ENCODE results near the gene XRN2.
"Not testable (repeated sequence)": the region's sequence is repeated elsewhere in the genome, so short reads cannot be mapped to it uniquely, and the experiment has no call there.

XRN2 gene

GRCh38 chr20:21352703-21353102, 49.6 kb downstream of the XRN2 start:
- peaks cover 5% of the 10 kb centered on the region for H3K4me1 ChIP-seq (ENCODE audit: control insufficient read depth, insufficient read depth, low read length, poor library complexity, severe bottlenecking)
- peaks cover 41% of the 10 kb centered on the region for H3K36me3 ChIP-seq (ENCODE audit: control insufficient read depth, insufficient read depth, low read length)
- no peak overlapping the region for H3K27ac ChIP-seq (ENCODE audit: low read depth, low read length, severe bottlenecking)
- H3K9me3 ChIP-seq (ENCODE audit: control insufficient read depth, low read length) = no peaks in the 10 kb centered on the region
- no peak overlapping the region for H3K4me3 ChIP-seq (ENCODE audit: extremely low read depth, insufficient read depth, low read length, poor library complexity, severe bottlenecking)

GRCh38 chr20:21353236-21353635, 50.1 kb downstream of the XRN2 start:
- peaks cover 41% of the 10 kb centered on the region for H3K36me3 ChIP-seq (ENCODE audit: control insufficient read depth, insufficient read depth, low read length)
- no peak overlapping the region for H3K4me3 ChIP-seq (ENCODE audit: extremely low read depth, insufficient read depth, low read length, poor library complexity, severe bottlenecking)
- no CpG with 5 or more reads among the region's 1 CpG for WGBS, 2 experiments (ENCODE audit: insufficient coverage in 2 of 2)
- H3K4me1 ChIP-seq (ENCODE audit: control insufficient read depth, insufficient read depth, low read length, poor library complexity, severe bottlenecking) = peaks cover 5% of the 10 kb centered on the region
- no peak overlapping the region for H3K27ac ChIP-seq (ENCODE audit: low read depth, low read length, severe bottlenecking)
- H3K9me3 ChIP-seq (ENCODE audit: control insufficient read depth, low read length) = no peaks in the 10 kb centered on the region

GRCh38 chr20:21355981-21356380, 52.9 kb downstream of the XRN2 start:
- Histone ChIP-seq H3K4me3 (ENCODE audit: extremely low read depth, insufficient read depth, low read length, poor library complexity, severe bottlenecking) (no peak overlapping the region), H3K36me3 (ENCODE audit: control insufficient read depth, insufficient read depth, low read length) (peaks cover 47% of the 10 kb centered on the region), H3K9me3 (ENCODE audit: control insufficient read depth, low read length) (no peaks in the 10 kb centered on the region), H3K4me1 (ENCODE audit: control insufficient read depth, insufficient read depth, low read length, poor library complexity, severe bottlenecking) (peaks cover 5% of the 10 kb centered on the region), H3K27ac (ENCODE audit: low read depth, low read length, severe bottlenecking) (no peak overlapping the region)
- WGBS, 2 experiments (ENCODE audit: insufficient coverage in 2 of 2) = no CpG with 5 or more reads among the region's 1 CpG

GRCh38 chr20:21356386-21356785, 53.3 kb downstream of the XRN2 start:
- Histone ChIP-seq H3K36me3 (ENCODE audit: control insufficient read depth, insufficient read depth, low read length) (peaks cover 48% of the 10 kb centered on the region), H3K4me3 (ENCODE audit: extremely low read depth, insufficient read depth, low read length, poor library complexity, severe bottlenecking) (no peak overlapping the region), H3K4me1 (ENCODE audit: control insufficient read depth, insufficient read depth, low read length, poor library complexity, severe bottlenecking) (peaks cover 5% of the 10 kb centered on the region), H3K27ac (ENCODE audit: low read depth, low read length, severe bottlenecking) (no peak overlapping the region), H3K9me3 (ENCODE audit: control insufficient read depth, low read length) (no peaks in the 10 kb centered on the region)

- Histone ChIP-seq H3K4me3 (ENCODE audit: extremely low read depth, insufficient read depth, low read length, poor library complexity, severe bottlenecking) (no peak overlapping the region), H3K27ac (ENCODE audit: low read depth, low read length, severe bottlenecking) (no peak overlapping the region), H3K36me3 (ENCODE audit: control insufficient read depth, insufficient read depth, low read length) (peaks cover 52% of the 10 kb centered on the region), H3K4me1 (ENCODE audit: control insufficient read depth, insufficient read depth, low read length, poor library complexity, severe bottlenecking) (no peaks in the 10 kb centered on the region), H3K9me3 (ENCODE audit: control insufficient read depth, low read length) (no peaks in the 10 kb centered on the region)
- 100% methylated on average over 1 of the region's 1 CpG; no CpG with 5 or more reads in 1 of the 2 experiments for WGBS, 2 experiments (ENCODE audit: insufficient coverage in 2 of 2)
Measured at GRCh38 chr20:21357844-21358243, 54.7 kb downstream of the XRN2 start.

GRCh38 chr20:21358737-21359136, 55.6 kb downstream of the XRN2 start:
- Histone ChIP-seq H3K4me1 (ENCODE audit: control insufficient read depth, insufficient read depth, low read length, poor library complexity, severe bottlenecking) (no peaks in the 10 kb centered on the region), H3K36me3 (ENCODE audit: control insufficient read depth, insufficient read depth, low read length) (peaks cover 58% of the 10 kb centered on the region), H3K4me3 (ENCODE audit: extremely low read depth, insufficient read depth, low read length, poor library complexity, severe bottlenecking) (no peak overlapping the region), H3K9me3 (ENCODE audit: control insufficient read depth, low read length) (no peaks in the 10 kb centered on the region), H3K27ac (ENCODE audit: low read depth, low read length, severe bottlenecking) (no peak overlapping the region)
- WGBS, 2 experiments (ENCODE audit: insufficient coverage in 2 of 2) = 100% methylated on average over 2 of the region's 5 CpGs

- Histone ChIP-seq H3K36me3 (ENCODE audit: control insufficient read depth, insufficient read depth, low read length) (peaks cover 73% of the 10 kb centered on the region), H3K27ac (ENCODE audit: low read depth, low read length, severe bottlenecking) (no peak overlapping the region), H3K4me3 (ENCODE audit: extremely low read depth, insufficient read depth, low read length, poor library complexity, severe bottlenecking) (no peak overlapping the region), H3K9me3 (ENCODE audit: control insufficient read depth, low read length) (no peaks in the 10 kb centered on the region), H3K4me1 (ENCODE audit: control insufficient read depth, insufficient read depth, low read length, poor library complexity, severe bottlenecking) (no peaks in the 10 kb centered on the region)
- no CpG with 5 or more reads among the region's 1 CpG for WGBS, 2 experiments (ENCODE audit: insufficient coverage in 2 of 2)
Measured at GRCh38 chr20:21360705-21361104, 57.6 kb downstream of the XRN2 start.

- Histone ChIP-seq H3K4me3 (ENCODE audit: extremely low read depth, insufficient read depth, low read length, poor library complexity, severe bottlenecking) (no peak overlapping the region), H3K27ac (ENCODE audit: low read depth, low read length, severe bottlenecking) (no peak overlapping the region), H3K9me3 (ENCODE audit: control insufficient read depth, low read length) (no peaks in the 10 kb centered on the region), H3K36me3 (ENCODE audit: control insufficient read depth, insufficient read depth, low read length) (peaks cover 75% of the 10 kb centered on the region), H3K4me1 (ENCODE audit: control insufficient read depth, insufficient read depth, low read length, poor library complexity, severe bottlenecking) (no peaks in the 10 kb centered on the region)
- 80 to 100% methylated on average over 1 to 2 of the region's 2 CpGs for WGBS, 2 experiments (ENCODE audit: insufficient coverage in 2 of 2)
Measured at GRCh38 chr20:21361266-21361665, 58.1 kb downstream of the XRN2 start.

GRCh38 chr20:21364413-21364812, 61.3 kb downstream of the XRN2 start:
- Histone ChIP-seq H3K4me1 (ENCODE audit: control insufficient read depth, insufficient read depth, low read length, poor library complexity, severe bottlenecking) (no peaks in the 10 kb centered on the region), H3K27ac (ENCODE audit: low read depth, low read length, severe bottlenecking) (no peak overlapping the region), H3K9me3 (ENCODE audit: control insufficient read depth, low read length) (no peaks in the 10 kb centered on the region), H3K4me3 (ENCODE audit: extremely low read depth, insufficient read depth, low read length, poor library complexity, severe bottlenecking) (no peak overlapping the region), H3K36me3 (ENCODE audit: control insufficient read depth, insufficient read depth, low read length) (peaks cover 65% of the 10 kb centered on the region)
- WGBS, 2 experiments (ENCODE audit: insufficient coverage in 2 of 2) = 100% methylated on average over 3 of the region's 6 CpGs; no CpG with 5 or more reads in 1 of the 2 experiments

GRCh38 chr20:21365771-21366170, 62.6 kb downstream of the XRN2 start:
- no peak overlapping the region for H3K27ac ChIP-seq (ENCODE audit: low read depth, low read length, severe bottlenecking)
- H3K4me1 ChIP-seq (ENCODE audit: control insufficient read depth, insufficient read depth, low read length, poor library complexity, severe bottlenecking) = no peaks in the 10 kb centered on the region
- no peaks in the 10 kb centered on the region for H3K9me3 ChIP-seq (ENCODE audit: control insufficient read depth, low read length)
- H3K36me3 ChIP-seq (ENCODE audit: control insufficient read depth, insufficient read depth, low read length) = peaks cover 63% of the 10 kb centered on the region
- WGBS, 2 experiments (ENCODE audit: insufficient coverage in 2 of 2) = no CpG with 5 or more reads among the region's 3 CpGs
- no peak overlapping the region for H3K4me3 ChIP-seq (ENCODE audit: extremely low read depth, insufficient read depth, low read length, poor library complexity, severe bottlenecking)

GRCh38 chr20:21366273-21366672, 63.1 kb downstream of the XRN2 start:
- WGBS, 2 experiments (ENCODE audit: insufficient coverage in 2 of 2) = 97 to 100% methylated on average over 4 to 5 of the region's 9 CpGs
- H3K9me3 ChIP-seq (ENCODE audit: control insufficient read depth, low read length); H3K4me1 ChIP-seq (ENCODE audit: control insufficient read depth, insufficient read depth, low read length, poor library complexity, severe bottlenecking); H3K27ac ChIP-seq (ENCODE audit: low read depth, low read length, severe bottlenecking); H3K4me3 ChIP-seq (ENCODE audit: extremely low read depth, insufficient read depth, low read length, poor library complexity, severe bottlenecking): not testable (repeated sequence)
- peaks cover 64% of the 10 kb centered on the region for H3K36me3 ChIP-seq (ENCODE audit: control insufficient read depth, insufficient read depth, low read length)

GRCh38 chr20:21368791-21369190, 65.7 kb downstream of the XRN2 start:
- WGBS, 2 experiments (ENCODE audit: insufficient coverage in 2 of 2) = 43% methylated on average over 2 of the region's 2 CpGs; no CpG with 5 or more reads in 1 of the 2 experiments
- peaks cover 58% of the 10 kb centered on the region for H3K36me3 ChIP-seq (ENCODE audit: control insufficient read depth, insufficient read depth, low read length)
- no peak overlapping the region for H3K4me3 ChIP-seq (ENCODE audit: extremely low read depth, insufficient read depth, low read length, poor library complexity, severe bottlenecking)
- no peaks in the 10 kb centered on the region for H3K9me3 ChIP-seq (ENCODE audit: control insufficient read depth, low read length)
- H3K27ac ChIP-seq (ENCODE audit: low read depth, low read length, severe bottlenecking) = no peak overlapping the region
- no peaks in the 10 kb centered on the region for H3K4me1 ChIP-seq (ENCODE audit: control insufficient read depth, insufficient read depth, low read length, poor library complexity, severe bottlenecking)

Data from mesodermal cell (in vitro differentiated cells).